Stimulated activated CD4-positive, alpha-beta T cell treated with anti-CD3 and anti-CD28 coated beads, Interleukin-2, amount 100 ng/mL, for 48 hours (primary cell): ENCODE results near the gene COL3A1.

Experiments used
- DNase-seq, 2 donors: peaks; one replicate each; pipeline ENCODE4 v3.0.0-alpha.2; 2020

The COL3A1 gene

GRCh38 chr2:189020179-189020578 is 46.0 kb downstream of the COL3A1 start:
- DNase-seq = no peak

GRCh38 chr2:189022053-189022481 is 47.9 kb downstream of the COL3A1 start:
- DNase-seq = no peak

GRCh38 chr2:189022492-189022891 is 48.3 kb downstream of the COL3A1 start:
- DNase-seq = no peak

- no peak for DNase-seq
Measured at GRCh38 chr2:189024901-189025618, 50.9 kb downstream of the COL3A1 start.

GRCh38 chr2:189037518-189037917 is 63.3 kb downstream of the COL3A1 start:
- no peak for DNase-seq

- no peak for DNase-seq
Measured at GRCh38 chr2:189045836-189046235, 71.7 kb downstream of the COL3A1 start.

- no peak for DNase-seq
Measured at GRCh38 chr2:189046320-189046719, 72.1 kb downstream of the COL3A1 start.

- no peak for DNase-seq
Measured at GRCh38 chr2:189047171-189047888, 73.2 kb downstream of the COL3A1 start.

GRCh38 chr2:189048189-189048588 is 74.0 kb downstream of the COL3A1 start:
- no peak for DNase-seq

- DNase-seq = no peak
Measured at GRCh38 chr2:189049709-189050164, 75.6 kb downstream of the COL3A1 start.

GRCh38 chr2:189050165-189050712 is 76.1 kb downstream of the COL3A1 start:
- no peak for DNase-seq

- no peak for DNase-seq
Measured at GRCh38 chr2:189056200-189057106, 82.3 kb downstream of the COL3A1 start.

- no peak for DNase-seq
Measured at GRCh38 chr2:189057316-189057715, 83.1 kb downstream of the COL3A1 start.

GRCh38 chr2:189060096-189060642 is 86.0 kb downstream of the COL3A1 start:
- no peak for DNase-seq
